Nephron (organoid): ENCODE measurements around the gene ERC1.

ENCODE experiments used
- H3K27ac Mint-ChIP-seq, 3 experiments: 2 replicates each; pipeline ENCODE4 v1.8.0; 2020; ENCODE audit warnings: mixed read lengths in 3 of 3, mild to moderate bottlenecking in 2 of 3, moderate library complexity in 1 of 3
- H3K27me3 Mint-ChIP-seq: 2 replicates; pipeline ENCODE4 v1.8.0; 2021; ENCODE audit warnings: low read depth, mild to moderate bottlenecking, moderate library complexity, mixed read lengths
- H3K36me3 Mint-ChIP-seq: 2 replicates; pipeline ENCODE4 v1.8.0; 2020; ENCODE audit warnings: low read depth, mixed read lengths
- H3K4me1 Mint-ChIP-seq: 2 replicates; pipeline ENCODE4 v1.8.0; 2020; ENCODE audit warnings: mixed read lengths
- H3K4me3 Mint-ChIP-seq, 3 experiments: 2 replicates each; pipeline ENCODE4 v1.8.0; 2020; ENCODE audit warnings: mild to moderate bottlenecking in 3 of 3, mixed read lengths in 3 of 3, moderate library complexity in 2 of 3
- H3K9me3 Mint-ChIP-seq: 2 replicates; pipeline ENCODE4 v1.8.0; 2020; ENCODE audit warnings: mixed read lengths
- CTCF ChIP-seq, 3 experiments: fragments of 200-600 bp; sonication (generic); IDR thresholded peaks; one replicate each; pipeline ENCODE4 v1.5.0; 2021; ENCODE audit warnings: antibody characterized with exemption in 3 of 3; ENCODE audit not compliant: unreplicated experiment in 3 of 3

Gene ERC1

GRCh38 chr12:974271-974862 is 16.7 kb upstream of the ERC1 start:
- Mint-ChIP-seq H3K27me3 (no peaks in the 10 kb centered on the region), H3K4me3 (no peak overlapping the region), H3K36me3 (peaks cover 3% of the 10 kb centered on the region), H3K4me1 (no peaks in the 10 kb centered on the region), H3K9me3 (no peaks in the 10 kb centered on the region), H3K27ac (no peak overlapping the region)
- no peak for TF ChIP-seq CTCF (IDR thresholded peaks at IDR 0.05; ENCODE audit: unreplicated experiment in 3 of 3)

- no peaks in the 10 kb centered on the region for H3K4me1 Mint-ChIP-seq
- no peaks in the 10 kb centered on the region for H3K9me3 Mint-ChIP-seq
- no peak overlapping the region for H3K4me3 Mint-ChIP-seq
- H3K27me3 Mint-ChIP-seq, result no peaks in the 10 kb centered on the region
- no peak for TF ChIP-seq CTCF (IDR thresholded peaks at IDR 0.05; ENCODE audit: unreplicated experiment in 3 of 3)
- H3K27ac Mint-ChIP-seq, result no peak overlapping the region
- H3K36me3 Mint-ChIP-seq, result peaks cover 3% of the 10 kb centered on the region
Observed at GRCh38 chr12:976644-977043, 14.4 kb upstream of the ERC1 start.

- Mint-ChIP-seq H3K9me3 (no peaks in the 10 kb centered on the region), H3K27ac (no peak overlapping the region), H3K36me3 (peaks cover 3% of the 10 kb centered on the region), H3K4me1 (no peaks in the 10 kb centered on the region), H3K4me3 (no peak overlapping the region), H3K27me3 (no peaks in the 10 kb centered on the region)
- TF ChIP-seq CTCF (IDR thresholded peaks at IDR 0.05; ENCODE audit: unreplicated experiment in 3 of 3), result no peak
Observed at GRCh38 chr12:977156-977555, 13.9 kb upstream of the ERC1 start.

- H3K27me3 Mint-ChIP-seq, result no peaks in the 10 kb centered on the region
- H3K9me3 Mint-ChIP-seq, result no peaks in the 10 kb centered on the region
- H3K4me1 Mint-ChIP-seq, result no peaks in the 10 kb centered on the region
- peaks cover 8% of the 10 kb centered on the region for H3K36me3 Mint-ChIP-seq
- H3K27ac Mint-ChIP-seq, result no peak overlapping the region
- H3K4me3 Mint-ChIP-seq, result no peak overlapping the region
- TF ChIP-seq CTCF (IDR thresholded peaks at IDR 0.05; ENCODE audit: unreplicated experiment in 3 of 3), result no peak
Observed at GRCh38 chr12:979349-979748, 11.7 kb upstream of the ERC1 start.

GRCh38 chr12:981176-981828 is 9.7 kb upstream of the ERC1 start:
- H3K4me1 Mint-ChIP-seq, result no peaks in the 10 kb centered on the region
- no peak overlapping the region for H3K4me3 Mint-ChIP-seq
- H3K27ac Mint-ChIP-seq, result no peak overlapping the region
- peaks cover 6% of the 10 kb centered on the region for H3K36me3 Mint-ChIP-seq
- H3K9me3 Mint-ChIP-seq, result no peaks in the 10 kb centered on the region
- no peaks in the 10 kb centered on the region for H3K27me3 Mint-ChIP-seq
- TF ChIP-seq CTCF (IDR thresholded peaks at IDR 0.05; ENCODE audit: unreplicated experiment in 3 of 3), result no peak

- Mint-ChIP-seq H3K4me1 (no peaks in the 10 kb centered on the region), H3K9me3 (no peaks in the 10 kb centered on the region), H3K27ac (no peak overlapping the region), H3K27me3 (no peaks in the 10 kb centered on the region), H3K36me3 (peaks cover 5% of the 10 kb centered on the region), H3K4me3 (no peak overlapping the region)
- TF ChIP-seq CTCF (IDR thresholded peaks at IDR 0.05; ENCODE audit: unreplicated experiment in 3 of 3), result no peak
Observed at GRCh38 chr12:981961-982360, 9.1 kb upstream of the ERC1 start.
